Activated naive CD4-positive, alpha-beta T cell treated with anti-CD3 and anti-CD28 coated beads, Interleukin-2, amount 10 ng/mL, durations not matched to agents 7 days and 5 days (primary cell): ENCODE results near the gene EYA2.
"Not testable (repeated sequence)": the region's sequence is repeated elsewhere in the genome, so short reads cannot be mapped to it uniquely, and the experiment has no call there.

Experiments used
- CTCF ChIA-PET: fragments of 350-600 bp; sonication (Branson Sonifier 250); formaldehyde crosslinking; loops from one replicate; lab custom pipeline; 2021; ENCODE audit warnings: antibody characterized with exemption; lab: Charles Lee
- DNase-seq: peaks from one replicate; pipeline ENCODE4 v3.0.0-alpha.2; 2020
- H3K27ac Mint-ChIP-seq: one replicate; pipeline ENCODE4 v1.8.0; 2021; ENCODE audit warnings: mild to moderate bottlenecking, moderate library complexity, mixed read lengths
- H3K27me3 Mint-ChIP-seq: one replicate; pipeline ENCODE4 v1.8.0; 2021; ENCODE audit warnings: mild to moderate bottlenecking, mixed read lengths
- H3K36me3 Mint-ChIP-seq: one replicate; pipeline ENCODE4 v1.8.0; 2021; ENCODE audit warnings: mixed read lengths
- H3K4me1 Mint-ChIP-seq: one replicate; pipeline ENCODE4 v1.8.0; 2021; ENCODE audit warnings: mixed read lengths
- H3K4me3 Mint-ChIP-seq: one replicate; pipeline ENCODE4 v1.8.0; 2021; ENCODE audit warnings: mild to moderate bottlenecking, moderate library complexity, mixed read lengths
- H3K9me3 Mint-ChIP-seq: one replicate; pipeline ENCODE4 v1.8.0; 2021; ENCODE audit warnings: mixed read lengths

EYA2 gene

GRCh38 chr20:46903937-46904336 lies 9.3 kb downstream of the EYA2 start:
- CTCF ChIA-PET: no interaction called here

DNA sequence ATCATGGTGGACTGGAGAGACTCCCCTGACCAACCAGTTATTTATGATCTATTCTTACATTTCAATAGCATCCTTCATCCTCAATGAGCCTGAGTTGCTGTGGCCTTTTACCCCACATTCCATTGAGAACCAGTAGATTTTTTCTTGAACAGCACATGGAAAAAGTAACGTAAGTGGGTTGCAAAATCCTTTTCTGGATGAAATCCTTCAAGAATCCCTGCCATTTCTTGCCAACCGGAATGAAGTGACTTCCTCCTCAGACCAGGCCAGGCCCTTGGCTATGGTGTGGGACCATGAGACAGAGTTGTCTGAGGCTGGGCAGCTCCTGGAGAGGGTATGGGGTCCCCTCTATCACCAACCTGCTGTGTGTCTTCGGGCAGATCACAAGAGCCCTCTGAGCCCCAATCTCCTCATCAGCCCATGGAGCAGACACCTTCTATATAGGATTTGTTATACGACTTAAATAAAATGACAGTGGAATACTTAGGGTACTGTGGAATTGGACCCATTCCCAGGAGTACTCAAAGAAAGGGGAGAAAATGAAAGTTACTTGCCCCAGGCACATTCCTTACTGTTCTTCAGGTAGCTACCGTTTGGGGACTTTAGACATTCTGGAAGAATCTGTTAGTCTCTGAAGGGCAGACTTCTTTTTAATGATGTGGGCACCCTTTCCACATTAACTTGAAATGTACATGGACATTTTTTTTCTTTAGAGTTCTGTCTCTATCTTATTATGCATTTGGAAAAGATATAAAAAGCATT lies 10.9 kb downstream of the EYA2 start:
- Mint-ChIP-seq H3K36me3 (no peaks in the 10 kb centered on the region), H3K4me3 (no peak overlapping the region), H3K27me3 (peaks cover 26% of the 10 kb centered on the region), H3K4me1 (no peaks in the 10 kb centered on the region), H3K27ac (peak overlapping the region; percentile 13), H3K9me3 (no peaks in the 10 kb centered on the region)
- no peak for DNase-seq
- CTCF ChIA-PET: no interaction called here

More at GRCh38 chr20:46903937-46904336, 9.3 kb downstream of the EYA2 start:
- H3K4me3 Mint-ChIP-seq: no peak overlapping the region
- no peak for DNase-seq
- H3K27ac Mint-ChIP-seq: no peak overlapping the region
- H3K9me3 Mint-ChIP-seq: no peaks in the 10 kb centered on the region
- no peaks in the 10 kb centered on the region for H3K4me1 Mint-ChIP-seq
- no peaks in the 10 kb centered on the region for H3K36me3 Mint-ChIP-seq
- peaks cover 31% of the 10 kb centered on the region for H3K27me3 Mint-ChIP-seq

DNA sequence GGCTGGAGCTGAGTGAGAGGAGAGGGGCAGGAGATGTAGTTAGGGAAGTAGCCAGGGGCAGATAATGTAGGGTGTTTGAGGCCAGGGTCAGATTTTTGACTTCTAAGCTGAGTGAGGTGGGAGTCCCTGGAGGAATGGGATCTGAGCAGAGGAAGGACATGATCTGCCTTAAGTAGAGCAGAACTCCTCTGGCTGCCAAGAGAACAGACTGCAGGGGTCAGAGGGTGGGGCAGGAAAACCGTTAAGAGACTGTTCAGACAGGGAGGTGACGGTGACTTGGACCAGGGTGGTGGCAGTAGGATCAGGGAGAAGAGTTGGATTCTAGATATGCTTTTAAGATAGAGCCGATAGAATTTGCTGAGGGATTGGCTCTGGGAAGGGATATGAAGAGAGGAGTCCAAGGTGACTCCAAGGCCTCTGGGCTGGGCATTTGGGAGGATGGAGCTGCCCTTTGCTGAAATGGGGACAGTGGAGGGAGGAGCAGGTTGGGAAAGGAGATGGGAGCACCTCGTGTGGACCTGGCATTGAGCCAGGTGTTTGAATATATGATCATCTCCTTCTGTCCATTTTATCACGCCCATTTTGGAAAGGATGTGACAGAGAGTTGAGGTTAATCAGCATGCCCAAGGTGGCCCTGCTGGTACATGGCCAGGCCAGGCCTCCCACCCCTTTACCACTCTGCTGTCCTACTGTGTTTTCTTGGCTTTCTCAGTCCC lies 18.8 kb downstream of the EYA2 start:
- Mint-ChIP-seq H3K27ac (no peak overlapping the region), H3K4me3 (no peak overlapping the region), H3K36me3 (no peaks in the 10 kb centered on the region), H3K9me3 (no peaks in the 10 kb centered on the region), H3K4me1 (no peaks in the 10 kb centered on the region), H3K27me3 (no peaks in the 10 kb centered on the region)
- CTCF ChIA-PET: no interaction called here
- no peak for DNase-seq

GRCh38 chr20:46914789-46915379 lies 20.2 kb downstream of the EYA2 start:
- Mint-ChIP-seq H3K4me3 (no peak overlapping the region), H3K9me3 (no peaks in the 10 kb centered on the region), H3K4me1 (no peaks in the 10 kb centered on the region), H3K36me3 (no peaks in the 10 kb centered on the region), H3K27me3 (no peaks in the 10 kb centered on the region), H3K27ac (no peak overlapping the region)
- no peak for DNase-seq
- CTCF ChIA-PET: no interaction called here

- Mint-ChIP-seq H3K9me3 (no peaks in the 10 kb centered on the region), H3K27ac (no peak overlapping the region), H3K36me3 (no peaks in the 10 kb centered on the region), H3K4me3 (no peak overlapping the region), H3K27me3 (peaks cover under 1% of the 10 kb centered on the region), H3K4me1 (no peaks in the 10 kb centered on the region)
- DNase-seq: no peak
- CTCF ChIA-PET: no interaction called here
Observed at GRCh38 chr20:46915575-46916257, 21.1 kb downstream of the EYA2 start.

GRCh38 chr20:46916258-46916603 lies 21.6 kb downstream of the EYA2 start:
- H3K9me3 Mint-ChIP-seq: no peaks in the 10 kb centered on the region
- no peak overlapping the region for H3K27ac Mint-ChIP-seq
- H3K4me1 Mint-ChIP-seq: no peaks in the 10 kb centered on the region
- CTCF ChIA-PET: no interaction called here
- no peak overlapping the region for H3K4me3 Mint-ChIP-seq
- DNase-seq: no peak
- peaks cover 6% of the 10 kb centered on the region for H3K27me3 Mint-ChIP-seq
- no peaks in the 10 kb centered on the region for H3K36me3 Mint-ChIP-seq

GRCh38 chr20:46917155-46917554 lies 22.5 kb downstream of the EYA2 start:
- H3K36me3 Mint-ChIP-seq: no peaks in the 10 kb centered on the region
- DNase-seq: no peak
- CTCF ChIA-PET: no interaction called here
- no peak overlapping the region for H3K4me3 Mint-ChIP-seq
- H3K4me1 Mint-ChIP-seq: no peaks in the 10 kb centered on the region
- H3K27ac Mint-ChIP-seq: no peak overlapping the region
- peaks cover 8% of the 10 kb centered on the region for H3K27me3 Mint-ChIP-seq
- H3K9me3 Mint-ChIP-seq: no peaks in the 10 kb centered on the region

DNA sequence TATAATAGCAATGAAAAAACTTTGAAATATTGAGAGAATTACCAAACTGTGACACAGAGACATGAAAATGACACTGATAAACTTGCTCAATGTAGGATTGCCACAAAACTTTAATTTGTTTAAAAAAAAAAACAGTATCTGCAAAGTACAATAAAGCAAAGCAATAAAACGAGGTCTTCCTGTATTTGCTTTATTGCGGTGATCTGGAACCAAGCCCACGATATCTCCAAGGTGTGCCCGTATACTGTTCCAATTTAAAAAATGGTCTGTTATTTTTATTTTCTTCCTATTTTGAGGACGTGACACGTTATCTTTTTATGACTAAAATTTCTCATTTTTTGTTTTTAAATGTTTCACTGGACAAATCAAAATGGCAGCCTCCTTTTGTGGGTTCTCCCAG lies 25.5 kb downstream of the EYA2 start:
- DNase-seq: no peak
- Mint-ChIP-seq H3K36me3 (no peaks in the 10 kb centered on the region), H3K4me3 (no peak overlapping the region), H3K27ac (no peak overlapping the region), H3K9me3 (no peaks in the 10 kb centered on the region), H3K27me3 (peaks cover 12% of the 10 kb centered on the region), H3K4me1 (no peaks in the 10 kb centered on the region)
- CTCF ChIA-PET: no interaction called here

GRCh38 chr20:46922841-46923240 lies 28.2 kb downstream of the EYA2 start:
- peaks cover 12% of the 10 kb centered on the region for H3K27me3 Mint-ChIP-seq
- H3K27ac Mint-ChIP-seq, H3K4me3 Mint-ChIP-seq, CTCF ChIA-PET, H3K4me1 Mint-ChIP-seq, H3K36me3 Mint-ChIP-seq, DNase-seq, H3K9me3 Mint-ChIP-seq: not testable (repeated sequence)

GRCh38 chr20:46923550-46923949 lies 28.9 kb downstream of the EYA2 start:
- Mint-ChIP-seq H3K4me1 (no peaks in the 10 kb centered on the region), H3K27me3 (peaks cover 18% of the 10 kb centered on the region)
- CTCF ChIA-PET: no interaction called here

DNA sequence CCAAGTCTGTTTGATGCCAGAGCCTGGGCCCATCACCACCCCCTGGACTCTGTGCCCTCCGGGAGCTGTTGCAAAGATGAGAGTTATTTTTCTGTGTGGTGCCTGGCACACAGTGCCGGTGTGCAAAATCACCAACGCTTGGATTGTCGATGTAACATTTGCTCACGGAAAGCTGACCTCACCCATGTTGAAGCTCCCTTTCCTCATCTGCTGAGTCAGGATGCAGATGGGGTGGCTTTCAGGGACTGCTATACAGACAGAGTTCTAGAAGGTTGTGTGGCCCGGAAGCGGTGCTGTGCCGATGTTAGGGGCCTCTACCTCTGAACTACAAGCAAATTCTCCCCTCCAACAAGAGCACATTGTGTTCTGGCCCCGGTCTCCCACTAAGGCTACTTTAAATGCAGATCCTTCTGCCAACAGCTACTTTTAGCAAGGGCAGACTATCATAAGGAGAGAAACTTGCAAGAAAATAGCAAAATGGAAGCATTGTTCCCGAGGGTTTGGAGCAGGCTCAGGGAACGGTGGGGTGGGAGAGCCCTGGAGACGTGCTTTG lies 34.0 kb downstream of the EYA2 start:
- peaks cover 40% of the 10 kb centered on the region for H3K27me3 Mint-ChIP-seq
- H3K4me3 Mint-ChIP-seq: no peak overlapping the region
- no peak for DNase-seq
- no peaks in the 10 kb centered on the region for H3K9me3 Mint-ChIP-seq
- H3K4me1 Mint-ChIP-seq: no peaks in the 10 kb centered on the region
- CTCF ChIA-PET: no interaction called here
- no peaks in the 10 kb centered on the region for H3K36me3 Mint-ChIP-seq
- H3K27ac Mint-ChIP-seq: no peak overlapping the region

More at GRCh38 chr20:46923550-46923949, 28.9 kb downstream of the EYA2 start:
- H3K36me3 Mint-ChIP-seq: no peaks in the 10 kb centered on the region
- H3K4me3 Mint-ChIP-seq: no peak overlapping the region
- no peaks in the 10 kb centered on the region for H3K9me3 Mint-ChIP-seq
- H3K27ac Mint-ChIP-seq: no peak overlapping the region
- DNase-seq: no peak

- no peak for DNase-seq
- no peaks in the 10 kb centered on the region for H3K4me1 Mint-ChIP-seq
- no peak overlapping the region for H3K27ac Mint-ChIP-seq
- no peaks in the 10 kb centered on the region for H3K36me3 Mint-ChIP-seq
- H3K27me3 Mint-ChIP-seq: peaks cover 45% of the 10 kb centered on the region
- no peak overlapping the region for H3K4me3 Mint-ChIP-seq
- H3K9me3 Mint-ChIP-seq: no peaks in the 10 kb centered on the region
- CTCF ChIA-PET: no interaction called here
Observed at GRCh38 chr20:46929902-46930301, 35.3 kb downstream of the EYA2 start.

GRCh38 chr20:46930640-46931339 lies 36.1 kb downstream of the EYA2 start:
- Mint-ChIP-seq H3K4me3 (no peak overlapping the region), H3K27ac (no peak overlapping the region)
- CTCF ChIA-PET: no interaction called here

GRCh38 chr20:46931699-46932098 lies 37.1 kb downstream of the EYA2 start:
- CTCF ChIA-PET: no interaction called here
- no peak for DNase-seq
- Mint-ChIP-seq H3K27me3 (peaks cover 45% of the 10 kb centered on the region), H3K36me3 (no peaks in the 10 kb centered on the region), H3K4me3 (no peak overlapping the region), H3K27ac (no peak overlapping the region), H3K9me3 (no peaks in the 10 kb centered on the region), H3K4me1 (no peaks in the 10 kb centered on the region)

More at GRCh38 chr20:46930640-46931339, 36.1 kb downstream of the EYA2 start:
- no peak for DNase-seq
- no peaks in the 10 kb centered on the region for H3K36me3 Mint-ChIP-seq
- H3K9me3 Mint-ChIP-seq: no peaks in the 10 kb centered on the region
- no peaks in the 10 kb centered on the region for H3K4me1 Mint-ChIP-seq
- H3K27me3 Mint-ChIP-seq: peaks cover 45% of the 10 kb centered on the region
